ENCODE data around the gene OPCML.

OPCML gene

DNA sequence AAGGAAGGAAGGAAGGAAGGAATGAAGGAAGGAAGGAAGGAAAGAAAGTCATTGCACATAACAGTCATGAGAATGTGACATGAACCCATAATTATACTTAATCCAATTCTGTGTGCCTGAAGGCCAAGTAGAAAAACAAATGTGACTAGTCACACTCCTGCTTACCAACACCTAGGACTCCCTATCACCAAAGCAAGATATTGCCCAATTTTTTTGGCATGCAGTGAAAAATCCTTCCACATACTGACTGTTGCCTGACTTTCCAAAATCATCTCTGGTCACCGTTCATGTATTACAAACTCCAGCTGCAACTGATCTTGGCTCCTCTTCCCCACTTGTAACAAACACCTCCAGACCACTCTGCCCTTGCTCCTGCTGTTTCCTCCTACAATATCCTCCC is 516.8 kb downstream of the OPCML start:
- DNase-seq (ENCODE audit: low spot score), result no peak
- TF ChIP-seq, protein P1, sequence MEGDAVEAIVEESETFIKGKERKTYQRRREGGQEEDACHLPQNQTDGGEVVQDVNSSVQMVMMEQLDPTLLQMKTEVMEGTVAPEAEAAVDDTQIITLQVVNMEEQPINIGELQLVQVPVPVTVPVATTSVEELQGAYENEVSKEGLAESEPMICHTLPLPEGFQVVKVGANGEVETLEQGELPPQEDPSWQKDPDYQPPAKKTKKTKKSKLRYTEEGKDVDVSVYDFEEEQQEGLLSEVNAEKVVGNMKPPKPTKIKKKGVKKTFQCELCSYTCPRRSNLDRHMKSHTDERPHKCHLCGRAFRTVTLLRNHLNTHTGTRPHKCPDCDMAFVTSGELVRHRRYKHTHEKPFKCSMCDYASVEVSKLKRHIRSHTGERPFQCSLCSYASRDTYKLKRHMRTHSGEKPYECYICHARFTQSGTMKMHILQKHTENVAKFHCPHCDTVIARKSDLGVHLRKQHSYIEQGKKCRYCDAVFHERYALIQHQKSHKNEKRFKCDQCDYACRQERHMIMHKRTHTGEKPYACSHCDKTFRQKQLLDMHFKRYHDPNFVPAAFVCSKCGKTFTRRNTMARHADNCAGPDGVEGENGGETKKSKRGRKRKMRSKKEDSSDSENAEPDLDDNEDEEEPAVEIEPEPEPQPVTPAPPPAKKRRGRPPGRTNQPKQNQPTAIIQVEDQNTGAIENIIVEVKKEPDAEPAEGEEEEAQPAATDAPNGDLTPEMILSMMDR (IDR thresholded peaks at IDR 0.05; ENCODE audit: extremely low read depth, missing control alignments), result no peak

GRCh38 chr11:133014337-133014736 is 518.0 kb downstream of the OPCML start:
- TF ChIP-seq, protein P1 (IDR thresholded peaks at IDR 0.05; ENCODE audit: extremely low read depth, missing control alignments), result no peak
- no peak for DNase-seq (ENCODE audit: low spot score)

DNA sequence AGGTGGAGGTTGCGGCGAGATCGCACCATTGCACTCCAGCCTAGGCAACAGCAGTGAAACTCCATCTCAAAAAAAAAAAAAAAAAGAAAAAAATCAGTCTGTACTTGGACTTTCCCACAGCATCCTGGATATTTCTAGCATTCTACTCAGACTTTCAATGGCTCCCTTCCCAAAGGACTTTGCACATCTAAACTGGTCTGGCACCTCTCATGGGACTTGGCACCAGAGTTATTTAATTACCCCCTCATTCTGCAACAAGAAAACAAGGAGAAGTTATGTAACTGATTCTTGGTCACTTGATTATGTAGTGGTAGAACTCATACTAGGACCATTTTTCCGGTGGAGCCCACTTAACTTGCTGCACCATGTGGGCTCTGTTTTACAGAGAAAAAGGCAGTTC is 519.5 kb downstream of the OPCML start:
- TF ChIP-seq, protein P1 (IDR thresholded peaks at IDR 0.05; ENCODE audit: extremely low read depth, missing control alignments), result no peak
- no peak for DNase-seq (ENCODE audit: low spot score)

DNA sequence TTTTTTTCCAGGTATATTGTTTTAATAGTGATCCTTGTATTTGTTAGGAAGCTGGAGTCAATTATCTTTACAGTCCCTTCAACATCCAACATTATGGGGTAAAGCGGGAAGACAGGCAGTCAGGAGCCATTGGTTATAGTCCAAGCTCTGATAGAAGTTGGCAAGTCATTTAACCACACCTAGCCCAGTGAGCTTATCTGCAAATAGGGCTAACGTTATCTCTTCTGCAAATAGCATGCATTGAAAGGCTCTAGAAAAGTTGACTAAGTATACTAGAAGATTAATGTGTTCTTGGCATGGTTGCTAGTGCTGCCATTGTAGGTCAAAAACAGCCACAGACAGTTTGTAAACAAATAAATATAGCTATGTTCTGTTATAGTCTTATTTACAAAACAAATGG is 520.7 kb downstream of the OPCML start:
- TF ChIP-seq, protein P1 (IDR thresholded peaks at IDR 0.05; ENCODE audit: extremely low read depth, missing control alignments), result no peak
- no peak for DNase-seq (ENCODE audit: low spot score)

DNA sequence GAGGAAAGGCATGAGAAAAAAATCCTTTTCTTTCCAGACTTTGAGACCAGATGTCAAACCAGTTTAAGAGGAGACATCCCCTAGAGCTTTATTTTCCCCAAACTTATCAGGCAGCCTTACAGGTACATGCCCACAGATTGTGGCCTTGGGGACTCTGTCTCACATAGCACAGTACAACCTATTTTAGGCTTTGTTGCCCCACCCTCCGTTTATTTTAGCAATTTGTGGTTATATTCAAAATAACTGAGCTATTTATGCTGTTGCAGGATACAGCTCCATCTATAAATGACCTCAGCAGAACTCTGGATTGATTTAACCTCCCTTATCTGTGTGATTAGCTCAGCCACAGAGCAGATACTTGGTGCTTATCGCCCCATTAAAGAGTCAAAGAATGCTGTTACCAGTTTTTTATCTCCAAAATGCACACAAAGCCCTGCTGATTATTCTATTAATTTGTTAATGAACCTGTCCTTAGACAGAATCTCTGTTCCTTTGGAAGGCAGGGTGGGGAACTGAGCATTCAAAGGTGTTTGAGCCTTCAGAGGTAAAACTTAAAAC is 525.2 kb downstream of the OPCML start:
- TF ChIP-seq, protein P1 (IDR thresholded peaks at IDR 0.05; ENCODE audit: extremely low read depth, missing control alignments), result no peak
- DNase-seq (ENCODE audit: low spot score), result no peak

DNA sequence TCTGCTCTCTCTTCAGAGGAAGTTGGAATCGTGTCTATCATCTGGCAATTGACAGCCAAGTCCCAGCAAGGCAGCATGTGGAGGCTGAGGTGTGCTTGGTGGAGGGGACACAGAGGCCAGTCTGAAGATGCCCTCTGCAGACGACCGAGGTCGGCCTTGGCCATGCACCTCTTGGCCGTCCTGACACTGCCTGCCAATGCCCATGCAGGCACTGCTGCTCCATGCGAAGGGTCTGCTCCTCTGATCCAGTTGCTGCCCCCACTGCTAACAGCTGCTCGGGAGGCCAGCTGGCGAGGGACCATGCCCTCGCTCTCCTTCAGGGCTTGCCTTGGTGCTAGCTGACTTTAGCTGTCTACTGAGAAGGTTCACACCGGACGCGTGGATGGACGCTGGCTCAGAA is 527.9 kb downstream of the OPCML start:
- no peak for DNase-seq (ENCODE audit: low spot score)
- TF ChIP-seq, protein P1 (IDR thresholded peaks at IDR 0.05; ENCODE audit: extremely low read depth, missing control alignments), result no peak

- TF ChIP-seq, protein P1 (IDR thresholded peaks at IDR 0.05; ENCODE audit: extremely low read depth, missing control alignments), result no peak
- DNase-seq (ENCODE audit: low spot score), result no peak
These were observed 532.8 kb downstream of the OPCML start for GRCh38 chr11:132999516-132999915.
